Measurements from ENCODE around the gene AHRR.

AHRR gene

GRCh38 chr5:390623-391491 is 69.3 kb downstream of the AHRR start:
- in situ Hi-C loops (cut with HindIII; ENCODE audit: low sequenced_read_pairs) = no loop called here
- no peak for DNase-seq (ENCODE audit: low read depth, low spot score)
- H3K4me3 ChIP-seq (ENCODE audit: low read depth, low read length) = no peak overlapping the region
- TF ChIP-seq, protein P1, sequence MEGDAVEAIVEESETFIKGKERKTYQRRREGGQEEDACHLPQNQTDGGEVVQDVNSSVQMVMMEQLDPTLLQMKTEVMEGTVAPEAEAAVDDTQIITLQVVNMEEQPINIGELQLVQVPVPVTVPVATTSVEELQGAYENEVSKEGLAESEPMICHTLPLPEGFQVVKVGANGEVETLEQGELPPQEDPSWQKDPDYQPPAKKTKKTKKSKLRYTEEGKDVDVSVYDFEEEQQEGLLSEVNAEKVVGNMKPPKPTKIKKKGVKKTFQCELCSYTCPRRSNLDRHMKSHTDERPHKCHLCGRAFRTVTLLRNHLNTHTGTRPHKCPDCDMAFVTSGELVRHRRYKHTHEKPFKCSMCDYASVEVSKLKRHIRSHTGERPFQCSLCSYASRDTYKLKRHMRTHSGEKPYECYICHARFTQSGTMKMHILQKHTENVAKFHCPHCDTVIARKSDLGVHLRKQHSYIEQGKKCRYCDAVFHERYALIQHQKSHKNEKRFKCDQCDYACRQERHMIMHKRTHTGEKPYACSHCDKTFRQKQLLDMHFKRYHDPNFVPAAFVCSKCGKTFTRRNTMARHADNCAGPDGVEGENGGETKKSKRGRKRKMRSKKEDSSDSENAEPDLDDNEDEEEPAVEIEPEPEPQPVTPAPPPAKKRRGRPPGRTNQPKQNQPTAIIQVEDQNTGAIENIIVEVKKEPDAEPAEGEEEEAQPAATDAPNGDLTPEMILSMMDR (IDR thresholded peaks at IDR 0.05; ENCODE audit: low read depth, low read length) = no peak

DNA sequence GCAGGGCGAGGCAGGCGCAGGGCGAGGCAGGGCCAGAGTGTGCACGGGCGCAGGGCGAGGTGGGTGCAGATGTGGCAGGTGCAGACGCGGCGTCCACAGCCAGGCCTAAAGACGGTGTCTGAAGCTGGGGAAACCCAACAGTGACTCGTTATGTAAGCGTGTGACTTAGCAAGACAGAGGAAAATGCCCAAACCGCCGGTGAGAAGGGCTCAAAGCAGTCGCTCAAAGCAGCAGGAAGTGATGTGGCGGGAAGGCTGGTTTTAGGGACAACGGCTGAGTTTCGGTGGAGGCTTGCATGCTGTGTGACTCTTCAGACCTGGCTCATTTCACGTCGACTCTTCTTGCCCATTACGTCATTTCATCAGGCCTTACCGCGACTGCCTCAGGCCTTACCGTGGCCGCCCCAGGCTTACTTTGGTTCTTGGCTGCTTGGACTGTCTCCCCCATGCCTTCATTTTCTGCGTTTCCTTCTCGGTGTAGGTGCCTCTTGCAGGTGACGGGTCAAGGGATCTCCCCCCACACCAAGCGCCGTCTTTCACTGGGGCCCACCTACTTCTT is 71.0 kb downstream of the AHRR start:
- in situ Hi-C loops (cut with HindIII; ENCODE audit: low sequenced_read_pairs) = no loop called here
- DNase-seq (ENCODE audit: low read depth, low spot score) = peak; percentile 42
- H3K4me3 ChIP-seq (ENCODE audit: low read depth, low read length) = no peak overlapping the region
- TF ChIP-seq, protein P1 (IDR thresholded peaks at IDR 0.05; ENCODE audit: low read depth, low read length) = no peak

DNA sequence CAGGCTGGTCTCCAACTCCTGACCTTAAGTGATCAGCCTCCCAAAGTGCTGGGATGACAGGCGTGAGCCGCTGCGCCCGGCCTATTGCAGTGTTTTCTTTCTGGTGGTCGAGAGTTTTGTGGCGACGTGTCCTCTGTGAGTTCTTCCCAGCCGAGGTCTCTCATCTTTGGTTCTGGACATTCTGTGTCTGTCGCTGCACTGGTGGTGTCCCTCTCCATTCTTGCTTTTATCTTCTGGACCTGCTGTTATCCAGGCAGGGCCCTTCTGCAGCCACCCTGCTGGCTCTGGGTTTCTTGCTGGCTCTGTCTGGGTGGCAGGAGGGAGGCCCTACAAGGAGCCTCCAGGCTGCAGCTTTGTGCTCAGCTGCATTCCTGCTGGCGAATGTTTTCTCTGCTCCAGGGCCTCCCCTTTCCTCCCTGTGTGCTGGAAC is 72.3 kb downstream of the AHRR start:
- in situ Hi-C loops (cut with HindIII; ENCODE audit: low sequenced_read_pairs) = no loop called here
- H3K4me3 ChIP-seq (ENCODE audit: low read depth, low read length) = no peak overlapping the region
- TF ChIP-seq, protein P1 (IDR thresholded peaks at IDR 0.05; ENCODE audit: low read depth, low read length) = no peak
- DNase-seq (ENCODE audit: low read depth, low spot score) = no peak

GRCh38 chr5:394671-395155 is 73.2 kb downstream of the AHRR start:
- no peak overlapping the region for H3K4me3 ChIP-seq (ENCODE audit: low read depth, low read length)
- DNase-seq (ENCODE audit: low read depth, low spot score) = no peak
- in situ Hi-C loops (cut with HindIII; ENCODE audit: low sequenced_read_pairs) = no loop called here
- TF ChIP-seq, protein P1 (IDR thresholded peaks at IDR 0.05; ENCODE audit: low read depth, low read length) = no peak

- in situ Hi-C loops (cut with HindIII; ENCODE audit: low sequenced_read_pairs) = no loop called here
- TF ChIP-seq, protein P1 (IDR thresholded peaks at IDR 0.05; ENCODE audit: low read depth, low read length) = no peak
- peak; percentile 61 for DNase-seq (ENCODE audit: low read depth, low spot score)
- no peak overlapping the region for H3K4me3 ChIP-seq (ENCODE audit: low read depth, low read length)
Measured at GRCh38 chr5:395156-395920, 73.8 kb downstream of the AHRR start.

DNA sequence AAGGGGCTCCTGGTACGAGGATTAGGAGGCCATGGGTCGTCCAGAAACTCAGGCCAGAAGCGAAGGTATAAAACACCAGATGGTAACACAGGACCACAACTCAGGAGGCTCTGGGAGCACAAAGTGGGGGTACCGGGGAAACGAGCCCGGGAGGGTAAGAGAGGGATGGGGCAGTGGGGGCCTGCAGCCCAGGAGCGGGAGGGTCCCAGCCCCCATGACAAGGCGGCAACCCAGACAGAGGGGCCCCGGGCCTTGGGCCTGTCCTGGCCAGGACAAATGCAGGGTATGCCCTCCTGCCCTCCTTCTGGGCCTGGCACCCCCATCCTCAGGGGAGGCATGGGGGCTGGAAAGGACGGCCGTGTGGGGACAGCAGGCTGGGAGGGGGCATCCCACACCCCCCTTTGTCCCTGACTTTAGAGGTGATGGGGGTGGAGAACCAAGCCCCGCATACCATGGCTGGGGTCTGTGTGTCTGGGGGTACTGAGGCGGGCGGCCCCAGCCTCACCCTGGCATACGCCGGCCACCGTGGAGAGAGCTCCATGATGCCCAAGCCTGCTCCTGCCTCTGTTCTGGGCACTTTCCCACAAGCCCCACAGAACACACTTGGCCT is 74.5 kb downstream of the AHRR start:
- no peak overlapping the region for H3K4me3 ChIP-seq (ENCODE audit: low read depth, low read length)
- no peak for DNase-seq (ENCODE audit: low read depth, low spot score)
- TF ChIP-seq, protein P1 (IDR thresholded peaks at IDR 0.05; ENCODE audit: low read depth, low read length) = no peak
- in situ Hi-C loops (cut with HindIII; ENCODE audit: low sequenced_read_pairs) = no loop called here

Data from astrocyte of the spinal cord (primary cell).